Measurements from ENCODE around the gene DLGAP1. TPM values are rescaled to one million over a fixed set of nuclear protein-coding genes. Genes with fewer than 3 reads are reported as not detected.

Gene DLGAP1
- total and polyA plus RNA-seq, 10 of the 15 experiments (the other 5 are each of a cell fraction or from before 2014, with no cell fraction given) = 0.23 to 27.6 (median 1.9) TPM

GRCh38 chr18:3452750-3453539, 1002.2 kb downstream of the DLGAP1 start:
- Histone ChIP-seq H3K9ac (ENCODE audit: control insufficient read depth, insufficient read depth, low read length) (no peak overlapping the region), H3K27me3 (replicated peaks in 1 of 2; ENCODE audit: control insufficient read depth in 2 of 2, insufficient read depth in 2 of 2, low read length in 1 of 2) (peaks cover 2 to 16% of the 10 kb centered on the region in 2 experiments), H3K4me3 (peak overlapping the region; percentile 62; the same call in 1 of the 2 replicates), H3K36me3 (ENCODE audit: control insufficient read depth in 2 of 2, insufficient read depth in 2 of 2, low read length in 1 of 2) (no peaks in the 10 kb centered on the region), H2AFZ (ENCODE audit: control insufficient read depth, low read depth, low read length) (no peak overlapping the region; the same call in 1 of the 2 replicates), H3K27ac (ENCODE audit: control insufficient read depth, insufficient read depth) (no peak overlapping the region), H3K4me1 (ENCODE audit: control insufficient read depth, insufficient read depth, low read length) (peaks cover 25% of the 10 kb centered on the region), H3K79me2 (ENCODE audit: control insufficient read depth, insufficient read depth, low read length) (no peaks in the 10 kb centered on the region), H4K20me1 (ENCODE audit: control insufficient read depth, insufficient read depth) (no peaks in the 10 kb centered on the region), H3K4me2 (ENCODE audit: control insufficient read depth, insufficient read depth) (peak overlapping the region; percentile 22; the same call in 1 of the 2 replicates), H3K9me3 (replicated peaks; ENCODE audit: control insufficient read depth, insufficient read depth, low read length) (no peaks in the 10 kb centered on the region; the same call in 2 of the 3 replicates)
- SMC1A ChIA-PET (ENCODE audit: uncharacterized antibody, unreplicated experiment) = interaction anchor here (0.7 to 5.7 kb wide), 27 partner anchors 8 to 209 kb away, joined by 3 to 54 read pairs (median 4); no protein-coding TSS in a partner anchor
- in situ Hi-C loops (cut with MboI) (loop anchor here (5.0 to 10.0 kb wide), 3 partner anchors 144 to 478 kb away; no protein-coding TSS in a partner anchor), intact Hi-C loops (cut with micrococcal nuclease; ENCODE audit: unreplicated experiment) (loop anchor here (5.0 kb wide), 1 partner anchor 214 kb away; no protein-coding TSS in a partner anchor)
- BruUV-seq (replicated peaks) = no TSS peak
- RAD21 ChIA-PET (ENCODE audit: unreplicated experiment) = interaction anchor here (0.7 to 6.0 kb wide), 18 partner anchors 9 to 214 kb away, joined by 3 to 49 read pairs (median 4); no protein-coding TSS in a partner anchor
- no peak for DNase-seq (ENCODE audit: low read depth, low spot score)
- CTCF ChIA-PET = interaction anchor here (0.7 to 6.0 kb wide), 18 partner anchors 11 to 389 kb away, joined by 3 to 79 read pairs (median 12); no protein-coding TSS in a partner anchor
- ATAC-seq = no peak
- FAIRE-seq = no peak
- POLR2A ChIA-PET = interaction anchor here (0.5 to 2.2 kb wide), 6 partner anchors 74 to 782 kb away, joined by 3 to 7 read pairs (median 3); no protein-coding TSS in a partner anchor
- 76% methylated on average over 17 of the region's 17 CpGs for WGBS (ENCODE audit: insufficient coverage, insufficient replicate concordance, low lambda C conversion rate, missing lambda C conversion rate)
- TF ChIP-seq ELK1 (IDR thresholded peaks at IDR 0.05; ENCODE audit: low read depth, low read length) = no peak
- TF ChIP-seq CHD1 (IDR thresholded peaks at IDR 0.05; ENCODE audit: low read depth, low read length) = no peak
- no peak for TF ChIP-seq FOS (IDR thresholded peaks at IDR 0.05; ENCODE audit: borderline replicate concordance, extremely low read depth, insufficient read length)
- TF ChIP-seq BCLAF1 (IDR thresholded peaks at IDR 0.05) = no peak
- no peak for TF ChIP-seq BRCA1 (IDR thresholded peaks at IDR 0.05; ENCODE audit: low read depth, low read length)
- no peak for TF ChIP-seq HDAC2 (IDR thresholded peaks at IDR 0.05)
- TF ChIP-seq DPF2 (IDR thresholded peaks at IDR 0.05) = no peak
- TF ChIP-seq JUNB (IDR thresholded peaks at IDR 0.05) = no peak
- no peak for TF ChIP-seq CBX5 (IDR thresholded peaks at IDR 0.05; ENCODE audit: low read depth)
